Fibroblast of lung (primary cell): ENCODE data around the gene SLC25A6. TPM values are rescaled to one million over a fixed set of nuclear protein-coding genes. Genes with fewer than 3 reads are reported as not detected.
"Not testable (repeated sequence)": the region's sequence is repeated elsewhere in the genome, so short reads cannot be mapped to it uniquely, and the experiment has no call there.

Experiments
- DNase-seq, 2 donors: peaks; one replicate each; pipeline versions ENCODE4 v3.0.0 to v3.0.0-alpha.2; 2010; ENCODE audit warnings: low read depth in 2 of 2
- H2AFZ ChIP-seq: 2 replicates; pipeline ENCODE4 v1.5.1; 2012; ENCODE audit warnings: low read length, control low read depth, inconsistent platforms
- H3K27ac ChIP-seq: 2 replicates; pipeline ENCODE4 v1.5.1; 2011; ENCODE audit warnings: low read length, control low read depth; ENCODE audit not compliant: insufficient read depth
- H3K27me3 ChIP-seq: 2 replicates; pipeline ENCODE4 v1.5.1; 2011; ENCODE audit warnings: mild to moderate bottlenecking, low read length; ENCODE audit not compliant: control insufficient read depth, insufficient read depth
- H3K36me3 ChIP-seq: 2 replicates; pipeline ENCODE4 v1.5.1; 2011; ENCODE audit warnings: low read length; ENCODE audit not compliant: control insufficient read depth, insufficient read depth
- H3K4me1 ChIP-seq: 2 replicates; pipeline ENCODE4 v1.5.1; 2011; ENCODE audit warnings: low read length; ENCODE audit not compliant: control insufficient read depth, insufficient read depth; ENCODE audit errors: extremely low read depth
- H3K4me2 ChIP-seq: 2 replicates; pipeline ENCODE4 v1.5.1; 2011; ENCODE audit warnings: low read length, control low read depth; ENCODE audit not compliant: insufficient read depth; ENCODE audit errors: extremely low read depth
- H3K4me3 ChIP-seq, 4 experiments: fragments of 200-600 bp in 1 of 4; sonication (generic) in 1 of 4; replicated peaks in 1 of 4; 2 replicates each; pipeline ENCODE4 v1.5.1; 2011 to 2016; ENCODE audit warnings: low read length in 4 of 4, low read depth in 3 of 4, mild to moderate bottlenecking in 3 of 4, control low read depth in 2 of 4, inconsistent platforms in 1 of 4, mixed read lengths in 1 of 4; ENCODE audit not compliant: insufficient read depth in 1 of 4; ENCODE audit errors: control extremely low read depth in 1 of 4
- H3K79me2 ChIP-seq: 2 replicates; pipeline ENCODE4 v1.5.1; 2012; ENCODE audit warnings: mild to moderate bottlenecking, low read length, inconsistent platforms; ENCODE audit not compliant: control insufficient read depth, insufficient read depth
- H3K9ac ChIP-seq: 2 replicates; pipeline ENCODE4 v1.5.1; 2011; ENCODE audit warnings: mild to moderate bottlenecking, low read length, control low read depth; ENCODE audit not compliant: insufficient read depth
- H3K9me3 ChIP-seq: 2 replicates; pipeline ENCODE4 v1.5.1; 2012; ENCODE audit warnings: low read depth, low read length; ENCODE audit not compliant: control insufficient read depth, insufficient read depth
- H4K20me1 ChIP-seq: 2 replicates; pipeline ENCODE4 v1.5.1; 2011; ENCODE audit warnings: low read length; ENCODE audit not compliant: control insufficient read depth, insufficient read depth; ENCODE audit errors: extremely low read depth
- CTCF ChIP-seq, 2 donors: IDR thresholded peaks in 1 of 2; conservative IDR thresholded peaks in 1 of 2; 1 replicate in 1 of 2; 2 replicates in 1 of 2; pipeline ENCODE4 v1.5.1; 2011 to 2012; ENCODE audit warnings: low read length in 2 of 2, control low read depth in 1 of 2, inconsistent platforms in 1 of 2, low read depth in 1 of 2, mild to moderate bottlenecking in 1 of 2
- EZH2 ChIP-seq: IDR thresholded peaks from 2 replicates; pipeline ENCODE4 v1.5.1; 2012; ENCODE audit warnings: low read length, control low read depth, mild to moderate bottlenecking; ENCODE audit errors: missing control alignments
- polyA plus RNA-seq, 2 donors: library from polyadenylated mRNA; depleted of rRNA in 1 of 2; stranded (reverse) in 1 of 2; unstranded in 1 of 2; fragments of >200 nt; gene quantifications; 2 replicates each; pipeline ENCODE4 v1.2.1, GENCODE V29; 2011 to 2012; ENCODE audit warnings: missing spikeins in 1 of 2
- total RNA-seq: library from RNA; depleted of rRNA; stranded (reverse); fragments of >200 nt; gene quantifications from 2 replicates; pipeline ENCODE4 v1.2.1, GENCODE V29; 2014

Gene SLC25A6
- total and polyA plus RNA-seq, 2 donors (not counting 1 experiment from before 2014, with no cell fraction given): 158 to 220 TPM

GRCh38 chrX:1427756-1428155, 35.8 kb upstream of the SLC25A6 start:
- no peaks in the 10 kb centered on the region for H3K27me3 ChIP-seq
- H2AFZ ChIP-seq: no peak overlapping the region
- H3K4me3 ChIP-seq: no peak overlapping the region
- H3K79me2 ChIP-seq: no peaks in the 10 kb centered on the region
- no peak overlapping the region for H3K4me2 ChIP-seq
- no peaks in the 10 kb centered on the region for H3K9me3 ChIP-seq
- H4K20me1 ChIP-seq: no peaks in the 10 kb centered on the region
- no peaks in the 10 kb centered on the region for H3K4me1 ChIP-seq
- H3K36me3 ChIP-seq: peaks cover 8% of the 10 kb centered on the region
- H3K27ac ChIP-seq: no peak overlapping the region
- DNase-seq: no peak
- H3K9ac ChIP-seq: no peak overlapping the region
- TF ChIP-seq EZH2 (no peak), CTCF (conservative IDR thresholded peaks at IDR 0.05 in 1 of 2, IDR thresholded peaks at IDR 0.05 in 1 of 2; ENCODE audit: low read depth in 1 of 2, low read length in 2 of 2) (no peak)

DNA sequence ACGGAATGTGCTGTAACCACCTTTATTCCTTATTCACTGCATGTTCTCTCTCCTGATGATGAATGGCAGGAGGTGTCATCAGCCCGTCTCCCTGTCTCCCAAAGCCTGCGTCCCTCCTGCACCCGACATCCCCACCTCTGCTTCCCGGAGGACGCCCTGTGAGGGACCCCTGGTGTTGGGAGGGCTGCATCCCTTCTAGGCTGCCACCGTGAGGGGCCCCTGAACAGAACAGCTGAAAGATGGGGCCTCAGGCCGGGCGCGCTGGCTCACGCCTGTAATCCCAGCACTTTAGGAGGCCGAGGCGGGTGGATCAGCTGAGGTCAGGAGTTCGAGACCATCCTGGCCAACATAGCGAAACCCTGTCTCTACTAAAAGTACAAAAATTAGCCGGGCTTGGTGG, 34.4 kb upstream of the SLC25A6 start:
- peaks cover 10% of the 10 kb centered on the region for H3K36me3 ChIP-seq
- H3K4me2 ChIP-seq, DNase-seq, H3K4me1 ChIP-seq, H3K4me3 ChIP-seq, H3K9ac ChIP-seq, H4K20me1 ChIP-seq, H2AFZ ChIP-seq, H3K9me3 ChIP-seq, H3K79me2 ChIP-seq, H3K27ac ChIP-seq, H3K27me3 ChIP-seq: not testable (repeated sequence)

DNA sequence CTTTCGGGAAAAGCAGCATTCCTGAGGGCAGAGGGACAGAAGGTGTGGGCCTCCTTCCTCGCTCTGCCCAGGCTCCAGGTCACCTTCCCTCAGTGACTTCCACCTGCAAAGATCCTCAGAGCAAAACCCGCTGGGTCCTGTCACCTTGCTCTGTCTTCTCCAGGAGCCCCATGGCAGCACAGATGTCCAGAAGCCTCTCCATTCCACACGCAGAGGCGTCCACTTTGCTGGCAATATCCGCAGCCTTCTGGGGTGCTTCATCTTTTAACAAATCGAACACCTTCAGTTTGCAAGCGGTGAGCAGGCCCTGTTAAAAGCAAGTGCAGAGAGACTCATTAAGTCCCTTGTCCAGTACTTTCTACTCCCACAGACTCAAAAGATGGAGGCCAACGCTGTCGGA, 33.5 kb upstream of the SLC25A6 start:
- no peak overlapping the region for H3K9ac ChIP-seq
- DNase-seq: no peak
- H3K4me2 ChIP-seq: no peak overlapping the region
- no peaks in the 10 kb centered on the region for H3K27me3 ChIP-seq
- peaks cover 10% of the 10 kb centered on the region for H3K36me3 ChIP-seq
- no peaks in the 10 kb centered on the region for H3K4me1 ChIP-seq
- no peak overlapping the region for H3K4me3 ChIP-seq
- no peaks in the 10 kb centered on the region for H4K20me1 ChIP-seq
- H2AFZ ChIP-seq: no peak overlapping the region
- no peaks in the 10 kb centered on the region for H3K9me3 ChIP-seq
- no peaks in the 10 kb centered on the region for H3K79me2 ChIP-seq
- H3K27ac ChIP-seq: no peak overlapping the region
- TF ChIP-seq CTCF (conservative IDR thresholded peaks at IDR 0.05 in 1 of 2, IDR thresholded peaks at IDR 0.05 in 1 of 2; ENCODE audit: low read depth in 1 of 2, low read length in 2 of 2) (no peak), EZH2 (no peak)
